Motor neuron (in vitro differentiated cells): ENCODE measurements around the gene POLR2H. TPM values are rescaled to one million over a fixed set of nuclear protein-coding genes. Genes with fewer than 3 reads are reported as not detected.

Source experiments
- ATAC-seq, 8 experiments: fragments of 200-7000 bp; cut with Tn5 transposase; replicated peaks in 6 of 8; 2 replicates each; pipeline ENCODE4 v1.8.0; 2021; ENCODE audit warnings: mild to moderate bottlenecking in 8 of 8, moderate library complexity in 8 of 8
- H3K27ac ChIP-seq, 2 donors: fragments of 250-450 bp; sonication (Bioruptor Pico); 2 replicates each; pipeline ENCODE4 v1.9.0; 2021; ENCODE audit warnings: antibody characterized with exemption in 2 of 2, mild to moderate bottlenecking in 2 of 2, moderate library complexity in 1 of 2
- H3K4me1 ChIP-seq, 2 donors: fragments of 250-450 bp; sonication (Bioruptor Pico); replicated peaks in 1 of 2; 2 replicates each; pipeline ENCODE4 v1.6.1; 2021; ENCODE audit warnings: antibody characterized with exemption in 2 of 2, mild to moderate bottlenecking in 2 of 2, moderate library complexity in 1 of 2
- H3K4me3 ChIP-seq, 5 donors: fragments of 250-450 bp; sonication (Bioruptor Pico); 2 replicates each; pipeline ENCODE4 v1.9.0; 2021; ENCODE audit warnings: antibody characterized with exemption in 5 of 5, mild to moderate bottlenecking in 5 of 5, moderate library complexity in 4 of 5
- WGBS, 10 experiments: fragments of 450-650 bp; shearing (Covaris generic); methylation state at CpG; one replicate each; pipeline ENCODE4 v1.0.0; 2022; 5-methylcytosine and 5-hydroxymethylcytosine counted together
- in situ Hi-C, 9 experiments: fragments of 400-800 bp; cut with MboI; loops; one replicate each; pipeline ENCODE4 v1.15.0; 2021; ENCODE audit warnings: low sequenced_read_pairs in 9 of 9, low pct_unique_long_range_greater_than_20kb in 2 of 9; ENCODE audit not compliant: unreplicated experiment in 9 of 9
- total RNA-seq, 8 experiments: library from RNA; unstranded; fragments of 300-600 nt; gene quantifications; 2 replicates each; pipeline versions ENCODE4 v1.2.3 to v1.2.4, GENCODE V29; 2022

Gene POLR2H
- total RNA-seq, 8 experiments from 2014 or later, result 61.7 to 120 (median 98.1) TPM

DNA sequence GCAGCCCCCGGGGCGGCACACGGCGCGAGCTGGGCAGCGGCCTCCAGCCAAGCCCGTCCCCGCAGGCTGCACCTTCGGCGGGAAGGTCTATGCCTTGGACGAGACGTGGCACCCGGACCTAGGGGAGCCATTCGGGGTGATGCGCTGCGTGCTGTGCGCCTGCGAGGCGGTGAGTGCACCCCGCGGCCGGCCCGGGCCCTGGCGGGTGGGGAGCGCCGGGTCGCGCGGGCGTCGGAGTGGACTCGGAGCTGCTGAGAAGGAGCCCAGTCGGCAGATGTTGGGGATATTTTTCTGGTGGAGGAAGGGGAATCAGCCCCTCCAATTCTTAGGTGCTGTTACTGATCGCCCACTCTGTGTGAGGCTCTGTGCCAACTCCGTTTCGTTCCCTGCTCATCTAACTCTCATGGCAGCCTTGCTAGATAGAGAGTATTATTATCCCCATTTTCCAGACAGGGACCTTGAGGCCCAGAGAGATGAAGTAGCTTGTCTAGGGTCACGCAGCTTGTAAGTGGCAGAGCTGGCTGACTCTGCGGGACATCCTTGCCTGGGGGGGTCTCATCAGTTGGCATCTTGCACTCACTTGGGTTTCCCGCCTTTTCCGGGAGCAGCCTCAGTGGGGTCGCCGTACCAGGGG, 19.2 kb downstream of the POLR2H start:
- in situ Hi-C loops, result loop anchor here in 1 of 9 experiments (25.0 kb wide), 1 partner anchor 157 kb away; no protein-coding TSS in a partner anchor
- WGBS, 10 experiments, result 0 to 32% (median 8%) methylated on average over 1 to 20 of the region's 42 CpGs; no CpG with 5 or more reads in 4 of the 10 experiments
- peak overlapping the region; percentile 49 to 89 (median 54) for H3K4me3 ChIP-seq
- peak overlapping the region in 1 of 2 donors; percentile 82 for H3K27ac ChIP-seq
- peaks cover 18 to 31% of the 10 kb centered on the region in 2 donors for H3K4me1 ChIP-seq
- ATAC-seq, result peak in 4 of 8 experiments; percentile 1 to 43 (median 12)

DNA sequence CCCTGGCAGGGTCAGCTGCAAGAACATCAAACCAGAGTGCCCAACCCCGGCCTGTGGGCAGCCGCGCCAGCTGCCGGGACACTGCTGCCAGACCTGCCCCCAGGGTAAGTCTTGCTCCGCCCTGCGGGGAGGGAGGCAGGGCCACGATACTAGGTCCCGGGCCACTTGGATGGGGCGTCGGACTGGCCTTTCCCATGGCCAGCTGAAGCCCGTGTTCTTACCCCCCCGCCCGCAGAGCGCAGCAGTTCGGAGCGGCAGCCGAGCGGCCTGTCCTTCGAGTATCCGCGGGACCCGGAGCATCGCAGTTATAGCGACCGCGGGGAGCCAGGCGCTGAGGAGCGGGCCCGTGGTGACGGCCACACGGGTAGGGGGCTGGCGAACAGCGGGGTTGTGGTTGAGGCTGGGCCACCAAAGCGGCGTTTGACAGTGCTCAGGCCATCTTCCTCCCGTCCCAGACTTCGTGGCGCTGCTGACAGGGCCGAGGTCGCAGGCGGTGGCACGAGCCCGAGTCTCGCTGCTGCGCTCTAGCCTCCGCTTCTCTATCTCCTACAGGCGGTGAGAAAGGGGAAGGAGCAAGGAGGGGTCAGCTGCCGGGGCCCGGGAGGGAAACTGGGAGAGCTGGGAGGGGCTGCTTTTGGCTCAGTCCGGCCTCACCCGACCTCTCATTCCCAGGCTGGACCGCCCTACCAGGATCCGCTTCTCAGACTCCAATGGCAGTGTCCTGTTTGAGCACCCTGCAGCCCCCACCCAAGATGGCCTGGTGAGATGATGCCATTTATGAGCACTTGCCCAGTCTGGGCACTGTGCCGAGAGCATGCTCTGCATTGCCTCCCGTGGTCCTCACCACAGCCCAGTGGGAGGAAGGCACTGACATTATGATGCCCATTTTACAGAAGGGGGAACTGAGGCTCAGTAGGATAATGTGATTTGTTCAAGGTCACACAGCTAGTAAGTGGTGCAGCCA, 20.0 kb downstream of the POLR2H start:
- peaks cover 18 to 31% of the 10 kb centered on the region in 2 donors for H3K4me1 ChIP-seq
- in situ Hi-C loops, result loop anchor here in 1 of 9 experiments (25.0 kb wide), 1 partner anchor 156 kb away; no protein-coding TSS in a partner anchor
- 0 to 80% (median 51%) methylated on average over 1 to 17 of the region's 55 CpGs; no CpG with 5 or more reads in 4 of the 10 experiments for WGBS, 10 experiments
- no peak overlapping the region for H3K27ac ChIP-seq
- peak in 2 of 8 experiments; percentile 6 to 7 for ATAC-seq
- H3K4me3 ChIP-seq, result peak overlapping the region in 2 of 5 donors; percentile 54 to 89

DNA sequence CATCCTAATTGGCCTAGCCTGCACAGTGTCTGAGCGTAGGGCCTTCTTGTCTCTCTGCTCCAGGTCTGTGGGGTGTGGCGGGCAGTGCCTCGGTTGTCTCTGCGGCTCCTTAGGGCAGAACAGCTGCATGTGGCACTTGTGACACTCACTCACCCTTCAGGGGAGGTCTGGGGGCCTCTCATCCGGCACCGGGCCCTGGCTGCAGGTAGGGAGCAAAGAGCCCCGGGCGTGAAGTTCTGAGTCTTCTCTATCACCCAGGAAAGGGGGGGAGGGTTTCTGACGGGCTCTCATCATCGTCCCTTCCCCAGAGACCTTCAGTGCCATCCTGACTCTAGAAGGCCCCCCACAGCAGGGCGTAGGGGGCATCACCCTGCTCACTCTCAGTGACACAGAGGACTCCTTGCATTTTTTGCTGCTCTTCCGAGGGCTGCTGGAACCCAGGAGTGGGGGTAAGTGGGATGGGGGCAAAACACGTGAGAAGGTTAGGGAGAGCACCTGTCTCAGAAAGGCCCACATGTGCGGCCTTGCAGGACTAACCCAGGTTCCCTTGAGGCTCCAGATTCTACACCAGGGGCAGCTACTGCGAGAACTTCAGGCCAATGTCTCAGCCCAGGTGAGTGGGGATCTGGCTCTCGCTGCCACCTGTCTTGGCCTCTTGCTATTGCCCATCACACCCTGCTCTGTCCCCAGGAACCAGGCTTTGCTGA, 21.0 kb downstream of the POLR2H start:
- 67 to 100% (median 88%) methylated on average over 2 to 4 of the region's 16 CpGs; no CpG with 5 or more reads in 6 of the 10 experiments for WGBS, 10 experiments
- H3K27ac ChIP-seq, result no peak overlapping the region
- no peak for ATAC-seq
- peaks cover 16 to 26% of the 10 kb centered on the region in 2 donors for H3K4me1 ChIP-seq
- in situ Hi-C loops, result loop anchor here in 1 of 9 experiments (25.0 kb wide), 1 partner anchor 155 kb away; no protein-coding TSS in a partner anchor
- no peak overlapping the region for H3K4me3 ChIP-seq

DNA sequence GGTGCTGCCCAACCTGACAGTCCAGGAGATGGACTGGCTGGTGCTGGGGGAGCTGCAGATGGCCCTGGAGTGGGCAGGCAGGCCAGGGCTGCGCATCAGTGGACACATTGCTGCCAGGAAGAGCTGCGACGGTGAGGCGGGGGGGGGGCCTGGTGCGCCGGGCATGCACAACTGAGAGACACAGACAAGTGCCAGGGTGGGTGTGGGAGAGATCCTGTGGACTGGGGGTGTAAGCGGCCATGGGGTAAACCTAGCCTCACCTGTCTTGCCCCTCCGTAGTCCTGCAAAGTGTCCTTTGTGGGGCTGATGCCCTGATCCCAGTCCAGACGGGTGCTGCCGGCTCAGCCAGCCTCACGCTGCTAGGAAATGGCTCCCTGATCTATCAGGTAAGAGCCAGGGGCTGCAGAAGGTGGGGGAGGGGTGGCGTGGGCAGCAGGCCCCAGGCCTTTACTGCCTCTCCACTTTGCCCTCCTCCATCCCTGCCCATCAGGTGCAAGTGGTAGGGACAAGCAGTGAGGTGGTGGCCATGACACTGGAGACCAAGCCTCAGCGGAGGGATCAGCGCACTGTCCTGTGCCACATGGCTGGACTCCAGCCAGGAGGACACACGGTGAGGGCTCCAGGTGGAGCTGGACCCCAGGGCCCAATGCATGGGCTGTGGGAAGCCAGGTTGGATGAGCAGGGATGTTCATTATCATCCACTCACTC, 21.7 kb downstream of the POLR2H start:
- in situ Hi-C loops, result loop anchor here in 1 of 9 experiments (25.0 kb wide), 1 partner anchor 154 kb away; no protein-coding TSS in a partner anchor
- ATAC-seq, result no peak
- Histone ChIP-seq H3K27ac (no peak overlapping the region), H3K4me1 (peaks cover 9 to 19% of the 10 kb centered on the region in 2 donors), H3K4me3 (no peak overlapping the region)
- 65 to 100% (median 70%) methylated on average over 1 to 3 of the region's 15 CpGs; no CpG with 5 or more reads in 7 of the 10 experiments for WGBS, 10 experiments

GRCh38 chr3:184384342-184384741, 22.8 kb downstream of the POLR2H start:
- in situ Hi-C loops, result loop anchor here in 1 of 9 experiments (25.0 kb wide), 1 partner anchor 153 kb away; no protein-coding TSS in a partner anchor
- Histone ChIP-seq H3K4me1 (peaks cover 3 to 12% of the 10 kb centered on the region in 2 donors), H3K4me3 (no peak overlapping the region), H3K27ac (no peak overlapping the region)
- ATAC-seq, result no peak
- WGBS, 10 experiments, result 51 to 100% (median 82%) methylated on average over 1 to 8 of the region's 9 CpGs; no CpG with 5 or more reads in 5 of the 10 experiments

GRCh38 chr3:184384856-184385422, 23.4 kb downstream of the POLR2H start:
- WGBS, 10 experiments, result 20 to 100% (median 95%) methylated on average over 1 to 5 of the region's 8 CpGs; no CpG with 5 or more reads in 3 of the 10 experiments
- no peak for ATAC-seq
- Histone ChIP-seq H3K4me3 (no peak overlapping the region), H3K27ac (no peak overlapping the region), H3K4me1 (peaks cover 0 to 14% of the 10 kb centered on the region in 2 donors)
- in situ Hi-C loops, result loop anchor here in 1 of 9 experiments (25.0 kb wide), 1 partner anchor 152 kb away; no protein-coding TSS in a partner anchor

DNA sequence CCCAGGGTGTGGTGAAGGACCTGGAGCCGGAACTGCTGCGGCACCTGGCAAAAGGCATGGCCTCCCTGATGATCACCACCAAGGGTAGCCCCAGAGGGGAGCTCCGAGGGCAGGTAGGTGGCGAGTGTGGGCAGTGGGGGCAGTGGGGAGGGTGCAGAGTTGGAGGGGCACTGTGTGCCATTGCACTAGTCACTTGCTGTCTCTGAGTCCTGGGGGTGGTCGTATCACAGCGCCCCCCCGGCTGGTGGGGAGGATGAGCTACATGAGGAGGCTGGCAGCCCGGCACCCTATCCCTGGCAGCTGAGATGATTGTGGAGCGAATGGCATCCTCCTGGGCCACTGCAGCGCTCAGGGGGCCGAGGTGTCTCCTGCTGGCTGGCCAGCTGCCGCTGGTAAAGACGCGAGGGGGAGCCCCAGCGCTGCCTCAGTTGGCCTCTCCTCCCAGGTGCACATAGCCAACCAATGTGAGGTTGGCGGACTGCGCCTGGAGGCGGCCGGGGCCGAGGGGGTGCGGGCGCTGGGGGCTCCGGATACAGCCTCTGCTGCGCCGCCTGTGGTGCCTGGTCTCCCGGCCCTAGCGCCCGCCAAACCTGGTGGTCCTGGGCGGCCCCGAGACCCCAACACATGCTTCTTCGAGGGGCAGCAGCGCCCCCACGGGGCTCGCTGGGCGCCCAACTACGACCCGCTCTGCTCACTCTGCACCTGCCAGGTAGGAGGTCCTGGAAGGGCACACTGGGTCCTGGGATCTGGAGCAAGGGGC, 24.7 kb downstream of the POLR2H start:
- 90 to 100% methylated on average over 1 to 2 of the region's 37 CpGs; no CpG with 5 or more reads in 8 of the 10 experiments for WGBS, 10 experiments
- Histone ChIP-seq H3K27ac (no peak overlapping the region), H3K4me3 (no peak overlapping the region), H3K4me1 (peaks cover 0 to 7% of the 10 kb centered on the region in 2 donors)
- ATAC-seq, result no peak
- in situ Hi-C loops, result loop anchor here in 1 of 9 experiments (25.0 kb wide), 1 partner anchor 151 kb away; no protein-coding TSS in a partner anchor

GRCh38 chr3:184387174-184387714, 25.7 kb downstream of the POLR2H start:
- WGBS, 10 experiments, result 78 to 92% methylated on average over 2 to 10 of the region's 12 CpGs; no CpG with 5 or more reads in 8 of the 10 experiments
- ATAC-seq, result no peak

DNA sequence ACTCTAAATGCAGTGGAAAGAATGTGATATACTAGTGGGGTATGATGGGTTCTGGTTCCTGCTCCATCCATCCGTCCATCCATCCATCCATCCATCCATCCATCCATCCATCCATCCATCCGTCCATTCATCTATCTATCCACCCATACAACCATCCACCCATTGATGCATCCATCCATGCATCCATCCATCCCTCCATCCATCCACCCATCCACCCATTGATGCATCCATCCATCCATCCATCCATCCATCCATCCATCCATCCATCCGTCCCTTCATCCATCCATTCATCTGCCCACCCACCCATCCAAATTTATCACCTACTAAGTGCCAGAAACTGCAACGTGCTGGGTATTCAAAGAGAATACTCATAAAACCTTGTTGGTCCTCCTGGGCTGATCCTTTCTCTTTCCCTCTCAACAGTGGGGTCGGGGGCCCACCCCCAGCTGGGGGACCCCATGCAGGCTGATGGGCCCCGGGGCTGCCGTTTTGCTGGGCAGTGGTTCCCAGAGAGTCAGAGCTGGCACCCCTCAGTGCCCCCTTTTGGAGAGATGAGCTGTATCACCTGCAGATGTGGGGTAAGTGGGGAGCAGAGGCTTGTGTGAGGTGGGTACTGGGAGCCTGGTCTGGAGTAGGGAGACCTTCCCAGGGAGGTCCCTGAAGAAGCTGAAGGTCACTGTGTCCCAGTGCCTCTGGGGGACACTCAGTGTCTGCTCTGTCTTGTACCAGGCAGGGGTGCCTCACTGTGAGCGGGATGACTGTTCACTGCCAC, 26.8 kb downstream of the POLR2H start:
- H3K27ac ChIP-seq, result no peak overlapping the region
- 53 to 67% (median 62%) methylated on average over 1 to 2 of the region's 8 CpGs; no CpG with 5 or more reads in 6 of the 10 experiments for WGBS, 10 experiments
- peaks cover 0 to 7% of the 10 kb centered on the region in 2 donors for H3K4me1 ChIP-seq
- in situ Hi-C loops, result loop anchor here in 1 of 9 experiments (25.0 kb wide), 1 partner anchor 149 kb away; no protein-coding TSS in a partner anchor
- ATAC-seq, result no peak
- no peak overlapping the region for H3K4me3 ChIP-seq

More at GRCh38 chr3:184387174-184387714, 25.7 kb downstream of the POLR2H start:
- Histone ChIP-seq H3K4me3 (no peak overlapping the region), H3K4me1 (peaks cover 0 to 7% of the 10 kb centered on the region in 2 donors), H3K27ac (no peak overlapping the region)
- in situ Hi-C loops, result loop anchor here in 1 of 9 experiments (25.0 kb wide), 1 partner anchor 150 kb away; no protein-coding TSS in a partner anchor

DNA sequence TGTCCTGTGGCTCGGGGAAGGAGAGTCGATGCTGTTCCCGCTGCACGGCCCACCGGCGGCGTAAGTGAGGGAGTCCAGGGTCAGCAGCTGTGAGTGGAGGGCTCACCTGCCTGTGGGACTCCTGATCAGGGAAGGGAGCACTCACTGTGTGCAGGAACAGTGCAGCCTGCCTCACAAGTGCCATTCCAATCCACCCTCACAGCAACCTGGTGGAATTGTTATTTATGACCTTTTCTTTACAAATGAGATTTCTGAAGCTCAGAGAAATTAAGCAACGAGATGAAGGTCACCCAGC, 27.4 kb downstream of the POLR2H start:
- ATAC-seq, result no peak
- WGBS, 10 experiments, result 33 to 72% (median 60%) methylated on average over 1 to 5 of the region's 8 CpGs; no CpG with 5 or more reads in 7 of the 10 experiments
- Histone ChIP-seq H3K4me1 (peaks cover 0 to 7% of the 10 kb centered on the region in 2 donors), H3K4me3 (no peak overlapping the region), H3K27ac (no peak overlapping the region)
- in situ Hi-C loops, result loop anchor here in 1 of 9 experiments (25.0 kb wide), 1 partner anchor 148 kb away; no protein-coding TSS in a partner anchor
